GM12873 (cell line): ENCODE results near the gene MED13.

Experiments used
- CTCF ChIP-seq: IDR thresholded peaks from 2 replicates; pipeline ENCODE4 v1.5.1; 2012; ENCODE audit warnings: low read depth, mild to moderate bottlenecking, moderate library complexity, low read length, control low read depth; ENCODE audit not compliant: insufficient read depth; ENCODE audit errors: missing control alignments

Gene MED13

GRCh38 chr17:61968757-61969156 is 96.3 kb downstream of the MED13 start:
- TF ChIP-seq CTCF = no peak

DNA sequence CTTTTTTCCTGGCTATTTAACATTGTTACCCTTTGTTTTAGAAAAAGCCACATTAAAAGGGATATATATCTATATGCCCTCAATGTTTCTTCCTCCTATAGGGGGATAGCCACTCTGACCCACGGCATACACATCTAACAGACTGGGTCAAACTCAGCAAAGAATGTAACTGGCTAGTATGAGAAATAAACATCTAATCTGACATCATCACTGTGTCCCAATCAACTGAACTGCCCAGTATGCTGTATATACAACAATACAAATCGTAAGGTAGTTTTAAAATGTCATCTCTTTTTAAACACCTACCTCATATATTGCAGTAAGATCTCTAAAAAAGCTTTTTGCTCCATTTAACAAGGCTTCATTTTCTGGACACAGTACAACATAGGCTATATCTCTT is 97.3 kb downstream of the MED13 start:
- TF ChIP-seq CTCF = no peak

DNA sequence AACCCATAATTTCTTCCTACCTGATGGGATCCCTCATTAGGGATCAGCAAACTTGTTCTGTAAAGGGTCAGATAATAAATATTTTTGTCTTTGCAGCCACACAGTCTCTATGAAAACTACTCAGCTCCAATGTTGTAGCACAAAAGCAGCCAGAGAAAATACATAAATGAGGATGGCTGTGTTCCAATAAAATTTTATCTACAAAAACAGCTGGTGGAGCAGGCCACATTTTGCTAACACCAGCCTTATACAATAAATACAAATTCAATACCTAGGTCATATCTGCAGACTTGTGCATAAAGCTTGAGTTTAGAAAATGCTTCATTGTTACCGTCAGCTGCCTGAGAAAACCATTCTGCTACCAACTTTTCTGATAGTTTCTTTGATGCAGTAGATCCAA is 98.9 kb downstream of the MED13 start:
- no peak for TF ChIP-seq CTCF

DNA sequence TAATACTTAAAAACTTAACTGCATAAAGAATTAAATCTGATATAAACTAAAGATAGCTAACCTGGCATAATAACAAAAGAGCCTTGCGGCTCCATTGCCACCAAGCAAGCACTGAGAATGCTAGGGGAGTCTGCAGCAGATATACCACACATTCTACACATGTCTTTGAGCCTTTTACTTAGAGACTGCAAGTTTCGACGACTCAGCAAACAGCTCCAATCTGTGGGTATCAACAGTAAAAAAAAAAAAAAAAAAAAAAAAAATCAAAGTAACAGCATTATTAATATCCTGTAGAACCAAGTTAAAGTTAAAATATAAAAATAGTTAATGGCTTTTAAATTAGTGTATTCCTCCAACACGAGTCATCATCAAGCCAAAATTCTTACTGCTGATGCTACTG is 109.5 kb downstream of the MED13 start:
- TF ChIP-seq CTCF = no peak

DNA sequence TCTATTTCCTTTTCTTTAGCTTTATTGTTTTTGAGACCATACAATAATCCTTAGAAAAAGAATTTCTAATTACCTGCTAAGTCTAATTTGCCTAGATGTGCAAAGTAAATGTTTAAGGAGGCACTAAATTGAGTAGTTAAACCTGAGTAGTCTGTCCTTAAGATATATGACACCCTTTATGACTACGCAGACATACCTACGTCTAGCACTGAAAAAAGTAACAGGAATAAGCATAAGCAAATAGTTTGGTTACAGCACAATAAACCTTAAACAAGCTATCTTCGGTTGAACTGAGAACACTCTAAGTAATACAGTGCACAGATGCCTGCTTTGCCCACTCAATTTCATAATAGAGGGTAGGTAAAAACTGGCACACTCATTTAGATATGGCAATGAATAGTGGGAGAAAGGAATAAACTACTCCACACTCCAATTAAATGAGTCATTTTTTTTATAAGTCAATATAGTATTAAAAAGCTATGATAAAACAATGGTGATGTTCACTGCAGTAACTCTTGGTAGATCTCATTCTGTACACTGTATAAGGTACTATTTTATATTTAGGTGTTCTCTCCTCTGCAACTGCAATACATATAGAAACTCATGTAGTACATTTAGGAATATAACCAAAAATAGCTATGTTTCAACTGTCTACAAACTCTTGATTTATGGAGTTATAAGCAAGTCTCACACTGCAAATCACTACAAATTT is 117.6 kb downstream of the MED13 start:
- no peak for TF ChIP-seq CTCF

DNA sequence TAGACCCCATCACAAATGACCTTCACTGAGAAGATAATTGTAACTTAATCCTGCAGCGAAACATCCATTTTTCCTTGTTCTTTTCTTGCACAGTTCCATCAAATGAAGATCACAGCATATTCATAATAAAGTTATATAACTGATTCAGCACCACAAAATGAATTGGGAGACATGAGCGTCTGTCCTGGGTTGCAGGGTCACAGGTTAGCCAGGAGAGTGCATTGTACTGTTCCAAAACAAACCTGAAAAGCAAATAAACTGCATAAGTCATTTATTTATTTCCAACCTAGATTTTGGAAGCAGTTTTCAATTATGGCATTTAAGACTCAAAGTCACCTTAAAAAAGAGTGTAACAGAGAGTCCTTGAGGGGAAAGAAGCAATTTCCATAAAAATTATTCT is 118.7 kb downstream of the MED13 start:
- no peak for TF ChIP-seq CTCF

GRCh38 chr17:61943117-61943516 is 122.0 kb downstream of the MED13 start:
- no peak for TF ChIP-seq CTCF
